ENCODE measurements around the gene ZCRB1.

Gene ZCRB1

GRCh38 chr12:42327227-42327590 is 1.3 kb upstream of the ZCRB1 start:
- no peak for DNase-seq

GRCh38 chr12:42326541-42327226 is 790 bp upstream of the ZCRB1 start:
- peak in 2 of 3 experiments; percentile 35 to 74 for DNase-seq

DNA sequence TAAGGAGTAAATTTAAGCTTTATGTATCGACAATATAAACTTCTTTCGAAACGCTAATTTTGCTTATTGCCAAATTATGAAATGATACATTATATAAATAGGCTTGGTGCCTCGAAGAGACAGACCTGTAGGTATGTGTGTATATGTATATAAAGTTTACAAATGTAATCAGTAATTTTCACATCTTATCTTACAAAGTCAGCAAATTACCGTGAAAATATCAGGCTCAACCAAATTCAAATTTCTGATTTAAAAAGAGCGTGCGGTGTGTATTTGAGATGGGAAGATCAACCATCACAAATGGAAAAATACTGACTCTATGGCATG is 605 bp downstream of the ZCRB1 start:
- no peak for DNase-seq

- DNase-seq: no peak
Observed at GRCh38 chr12:42323856-42324255, 2.0 kb downstream of the ZCRB1 start.

- no peak for DNase-seq
Observed at GRCh38 chr12:42322567-42322966, 3.3 kb downstream of the ZCRB1 start.

DNA sequence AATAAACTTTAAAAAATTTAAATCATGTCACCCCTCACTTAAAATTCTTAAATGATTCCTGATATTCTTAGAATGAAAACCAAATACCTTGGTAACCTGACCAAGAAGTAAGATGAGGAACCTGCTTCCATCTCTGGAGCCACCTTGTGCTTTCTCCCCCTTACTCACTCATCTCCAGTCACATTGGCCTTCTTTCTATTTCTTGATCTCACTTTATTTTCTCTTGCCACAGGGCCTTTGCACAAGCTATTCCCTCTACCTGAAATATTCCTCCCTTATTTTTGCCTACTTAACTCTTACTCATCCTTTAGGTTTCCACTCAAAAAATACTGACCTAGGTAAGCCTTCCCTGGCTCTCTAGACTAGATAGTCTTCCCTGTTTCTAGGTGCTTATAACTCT is 5.1 kb downstream of the ZCRB1 start:
- DNase-seq: no peak

- no peak for DNase-seq
Observed at GRCh38 chr12:42315108-42315507, 10.8 kb downstream of the ZCRB1 start.

DNA sequence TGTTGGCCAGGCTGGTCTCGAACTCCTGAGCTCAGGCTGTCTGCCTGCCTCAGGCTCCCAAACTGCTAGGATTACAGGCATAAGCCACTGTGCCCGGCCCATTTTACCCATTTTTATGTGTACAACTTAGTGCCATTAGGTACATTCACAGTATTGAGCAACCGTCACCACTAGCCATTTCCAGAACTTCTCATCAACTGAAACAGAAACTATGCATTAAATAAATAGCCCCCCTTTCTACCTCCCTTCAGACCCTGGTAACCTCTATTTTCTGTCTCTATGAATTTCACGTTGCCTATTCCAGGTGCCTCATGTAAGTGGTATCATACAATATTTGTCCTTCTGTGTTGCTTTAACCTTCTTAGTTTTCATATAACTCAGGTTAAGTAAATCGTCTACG is 15.9 kb downstream of the ZCRB1 start:
- DNase-seq: no peak

DNA sequence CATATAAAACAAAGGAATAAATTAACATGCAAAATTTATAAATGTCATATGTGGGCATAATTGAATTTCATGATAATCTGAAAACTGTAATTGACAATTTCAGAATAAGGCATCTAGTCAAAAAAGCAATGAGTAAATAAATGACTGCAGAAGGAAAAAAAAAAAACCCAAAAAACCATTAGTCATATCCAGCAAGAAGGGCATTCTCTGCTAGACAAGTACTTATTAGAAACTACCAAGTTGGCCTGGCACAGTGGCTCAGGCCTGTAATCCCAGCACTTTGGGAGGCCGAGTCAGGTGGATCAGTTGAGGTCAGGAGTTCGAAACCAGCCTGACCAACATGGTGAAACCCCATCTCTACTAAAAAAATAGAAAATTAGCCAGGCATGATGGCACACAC is 17.5 kb downstream of the ZCRB1 start:
- DNase-seq: no peak

DNA sequence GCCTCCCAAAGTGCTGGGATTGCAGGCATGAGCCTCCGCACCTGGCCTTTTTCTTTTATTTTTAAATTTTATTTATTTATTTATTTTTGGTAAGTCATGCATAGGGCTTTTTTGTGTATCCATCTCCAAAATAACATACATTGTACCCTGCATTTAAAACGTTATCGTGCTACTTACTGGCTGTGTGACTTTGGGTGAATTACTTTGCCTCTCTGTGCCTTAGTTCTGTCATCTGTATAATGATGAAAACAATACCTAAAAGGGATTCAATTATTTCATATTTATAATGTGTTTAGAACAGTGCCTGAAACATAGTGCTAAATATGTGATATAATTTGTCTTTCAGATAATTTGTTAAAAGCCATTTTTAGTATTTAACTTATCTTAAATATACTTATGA is 19.6 kb downstream of the ZCRB1 start:
- no peak for DNase-seq

- DNase-seq: no peak
Observed at GRCh38 chr12:42299392-42300308, 26.2 kb downstream of the ZCRB1 start.

- no peak for DNase-seq
Observed at GRCh38 chr12:42298887-42299286, 27.0 kb downstream of the ZCRB1 start.

GRCh38 chr12:42296503-42297109 is 29.3 kb downstream of the ZCRB1 start:
- no peak for DNase-seq

DNA sequence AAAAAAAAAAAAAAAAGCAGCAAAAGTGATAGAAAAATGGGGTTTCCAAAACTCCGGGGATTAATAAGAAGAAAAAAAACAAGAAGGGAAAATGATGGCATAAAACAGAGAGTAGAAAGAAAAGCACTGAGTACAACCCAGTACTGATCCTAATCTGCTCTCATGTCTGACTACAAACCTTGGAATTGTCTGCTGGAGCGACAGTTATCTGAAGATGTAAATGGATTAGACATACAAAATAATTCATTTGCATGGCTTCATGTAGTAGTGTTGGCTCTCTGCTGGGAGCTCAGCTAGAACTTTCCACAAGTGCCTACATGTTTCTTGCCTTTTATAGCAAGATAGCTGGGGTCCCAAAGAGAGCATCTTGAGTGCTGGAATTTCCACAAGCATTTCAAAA is 34.2 kb downstream of the ZCRB1 start:
- DNase-seq: no peak

DNA sequence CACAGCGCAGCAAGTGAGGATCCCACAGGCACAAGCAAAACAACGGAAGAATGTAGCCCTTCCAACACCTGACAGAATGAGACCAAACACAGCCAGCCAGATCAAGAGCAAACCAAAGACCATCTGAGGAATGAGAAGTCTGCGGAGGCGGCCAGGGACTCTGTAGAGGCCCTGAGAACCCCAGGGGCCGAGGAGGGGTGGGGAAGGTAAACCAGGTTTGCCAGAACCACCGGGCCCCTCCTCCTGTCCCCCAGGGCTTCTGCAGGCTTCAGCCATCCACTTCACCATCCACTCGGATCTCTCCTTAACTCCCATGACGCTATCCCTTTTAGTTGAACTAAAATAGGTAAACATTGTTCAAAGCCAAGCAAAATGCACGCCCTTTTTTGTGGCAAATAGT is 37.4 kb downstream of the ZCRB1 start:
- no peak for DNase-seq

GRCh38 chr12:42286741-42287140 is 39.2 kb downstream of the ZCRB1 start:
- no peak for DNase-seq

GRCh38 chr12:42285431-42285830 is 40.5 kb downstream of the ZCRB1 start:
- no peak for DNase-seq

GRCh38 chr12:42284876-42285275 is 41.0 kb downstream of the ZCRB1 start:
- no peak for DNase-seq

GRCh38 chr12:42284157-42284556 is 41.7 kb downstream of the ZCRB1 start:
- DNase-seq: no peak

GRCh38 chr12:42283739-42284138 is 42.2 kb downstream of the ZCRB1 start:
- no peak for DNase-seq

DNA sequence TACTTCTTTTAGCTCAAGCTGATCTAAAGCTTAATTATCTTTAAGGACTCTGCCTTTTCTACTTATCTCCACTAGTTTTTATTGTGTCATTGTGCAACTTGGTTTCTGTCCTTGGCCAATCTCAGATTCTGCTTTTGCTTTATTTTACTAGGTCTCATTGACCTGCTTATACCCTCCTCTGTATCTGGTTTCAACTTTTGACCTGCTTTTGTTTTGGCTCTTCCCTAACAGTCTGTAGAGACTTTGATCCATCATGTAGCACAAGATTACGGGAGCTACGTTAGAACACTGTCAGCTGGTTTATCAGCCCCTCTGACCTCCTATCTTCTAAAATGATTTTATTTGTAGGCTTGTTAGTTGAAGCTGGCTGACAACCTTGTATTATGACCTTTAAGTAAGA is 43.6 kb downstream of the ZCRB1 start:
- DNase-seq: no peak

- no peak for DNase-seq
Observed at GRCh38 chr12:42281844-42282243, 44.0 kb downstream of the ZCRB1 start.

DNA sequence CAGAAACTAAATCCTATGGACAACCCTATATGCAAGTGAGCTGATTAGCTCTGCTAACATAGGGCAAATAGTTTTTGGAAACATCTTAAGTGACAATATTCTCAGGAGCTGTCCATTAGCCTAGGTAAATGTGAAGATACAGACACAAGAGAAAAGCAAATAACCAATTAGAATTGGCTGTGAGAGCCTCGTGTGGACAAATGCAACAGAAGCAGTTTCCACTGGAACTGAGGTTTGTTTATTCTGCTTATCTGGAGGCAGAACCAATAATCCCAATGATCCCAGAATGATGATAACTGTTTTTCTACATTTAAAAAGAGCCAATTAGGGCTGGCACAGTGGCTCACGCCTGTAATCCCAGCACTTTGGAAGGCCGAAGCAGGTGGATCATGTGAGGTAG is 44.6 kb downstream of the ZCRB1 start:
- peak in 1 of 3 experiments; percentile 5 for DNase-seq

DNA sequence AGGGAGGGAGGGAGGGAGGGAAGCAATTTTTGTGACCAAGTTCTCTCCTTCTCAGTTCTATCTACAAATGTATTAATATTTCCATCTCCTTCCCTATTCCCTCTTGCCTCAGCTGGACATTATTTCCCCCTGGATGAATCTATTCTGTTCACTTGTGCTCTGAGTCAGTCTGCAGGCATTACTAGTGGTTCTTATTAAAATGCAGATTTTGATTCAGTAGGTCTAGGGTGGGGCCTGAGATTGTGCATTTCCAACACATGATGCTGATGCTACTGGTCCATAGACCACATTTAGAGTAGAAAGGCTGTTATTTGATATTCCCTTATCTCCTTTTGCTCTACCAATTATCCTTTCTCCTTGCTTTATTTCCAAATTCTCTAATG is 47.8 kb downstream of the ZCRB1 start:
- DNase-seq: no peak
